ENCODE results near the gene BAG5. TPM values are rescaled to one million over a fixed set of nuclear protein-coding genes. Genes with fewer than 3 reads are reported as not detected.

BAG5 gene
- total RNA-seq, 1 experiment from 2014 or later = 27.0 TPM

DNA sequence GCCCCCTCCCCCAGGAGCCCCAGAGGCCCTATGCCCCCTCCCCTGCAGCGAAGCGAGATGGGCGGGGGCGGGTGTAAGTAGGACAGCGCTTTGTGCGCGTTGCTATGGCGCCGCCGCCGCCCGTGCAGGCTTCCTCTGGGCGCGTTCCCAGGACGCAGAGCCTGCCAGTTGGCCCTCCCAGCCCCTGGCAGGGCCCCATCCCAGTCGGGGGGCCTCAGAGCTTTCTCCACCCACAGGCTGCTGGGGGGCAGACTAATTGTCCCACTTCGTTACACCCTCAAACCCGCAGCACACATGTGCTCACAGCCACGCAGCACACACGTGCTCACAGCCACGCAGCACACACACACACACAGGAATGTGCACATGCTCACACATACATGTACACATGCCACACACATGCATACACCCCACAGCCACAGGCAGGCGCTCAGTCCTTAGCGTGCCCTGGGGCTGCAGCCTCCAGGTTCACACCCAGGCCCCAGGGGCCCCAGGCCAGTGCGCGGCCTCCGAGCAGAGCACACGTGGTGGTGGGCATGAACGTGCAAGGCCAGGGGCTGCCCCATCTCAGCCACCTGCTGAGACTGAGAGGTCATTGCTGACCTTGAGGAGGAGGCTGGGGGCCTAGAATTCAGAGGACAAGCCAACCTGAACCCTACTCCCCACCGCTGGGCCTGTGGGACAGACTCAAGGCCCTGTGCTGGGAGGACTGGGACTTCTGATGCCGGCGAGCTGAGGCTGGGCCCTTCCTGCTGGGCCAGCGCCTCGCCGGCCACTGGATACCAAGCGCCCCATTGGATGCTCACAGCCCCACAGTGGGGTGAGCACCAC lies 17.9 kb downstream of the BAG5 start:
- no TSS peak for BruUV-seq (replicated peaks)
- POLR2A ChIA-PET = interaction anchor here (2.6 kb wide), 1 partner anchor 23 kb away, joined by 12 read pairs; no protein-coding TSS in a partner anchor
- RAD21 ChIA-PET (ENCODE audit: low non-redundant PET in 1 of 2, low total read pairs in 2 of 2, uncharacterized antibody in 2 of 2, unreplicated experiment in 2 of 2) = no interaction called here

GRCh38 chr14:103543721-103544387 lies 18.6 kb downstream of the BAG5 start:
- Histone ChIP-seq H3K27ac (ENCODE audit: low read depth, low read length) (no peak overlapping the region), H3K36me3 (ENCODE audit: control insufficient read depth in 1 of 2, insufficient read depth in 2 of 2, low read length in 2 of 2) (no peaks in the 10 kb centered on the region), H3K9ac (ENCODE audit: low read length) (no peak overlapping the region), H3K9me3 (ENCODE audit: control insufficient read depth in 1 of 2, insufficient read depth in 1 of 2, low read depth in 1 of 2, low read length in 2 of 2) (no peaks in the 10 kb centered on the region), H4K20me1 (ENCODE audit: insufficient read depth) (no peaks in the 10 kb centered on the region), H3K27me3 (ENCODE audit: insufficient read depth, low read length) (no peaks in the 10 kb centered on the region), H3K4me1 (ENCODE audit: control insufficient read depth in 1 of 2, insufficient read depth in 2 of 2, low read length in 2 of 2) (peaks cover 34 to 47% of the 10 kb centered on the region in 2 experiments), H3K4me3 (replicated peaks in 1 of 2; ENCODE audit: low read depth in 1 of 2, low read length in 2 of 2) (no peak overlapping the region), H3K9me2 (ENCODE audit: insufficient read depth) (no peaks in the 10 kb centered on the region), H3K4me2 (ENCODE audit: low read length) (no peak overlapping the region), H3K79me2 (ENCODE audit: insufficient read depth, low read length) (no peaks in the 10 kb centered on the region), H2AFZ (ENCODE audit: low read depth, low read length, poor library complexity, severe bottlenecking) (no peak overlapping the region)
- DNase-seq (ENCODE audit: low read depth, low spot score) (no peak), ATAC-seq (no peak)
- ChIA-PET CTCF (no interaction called here), POLR2A (no interaction called here), RAD21 (ENCODE audit: low non-redundant PET in 1 of 2, low total read pairs in 2 of 2, uncharacterized antibody in 2 of 2, unreplicated experiment in 2 of 2) (no interaction called here)
- intact Hi-C loops (cut with micrococcal nuclease) = no loop called here
- TF ChIP-seq SIN3A (IDR thresholded peaks at IDR 0.05; ENCODE audit: low read depth) (no peak), TCF7L2 (IDR thresholded peaks at IDR 0.05; ENCODE audit: borderline replicate concordance, extremely low read depth, insufficient read depth, insufficient read length) (no peak), CBX3 (IDR thresholded peaks at IDR 0.05; ENCODE audit: low read depth) (no peak), EGR1 (IDR thresholded peaks at IDR 0.05; ENCODE audit: low read depth) (no peak), YY1 (IDR thresholded peaks at IDR 0.05; ENCODE audit: extremely low read depth, insufficient replicate concordance, low read depth, low read length) (no peak)
- no TSS peak for BruUV-seq (replicated peaks)

More for the DNA sequence above, 17.9 kb downstream of the BAG5 start:
- TF ChIP-seq CEBPB (IDR thresholded peaks at IDR 0.05; ENCODE audit: low read depth) (no peak), FOSL1 (IDR thresholded peaks at IDR 0.05; ENCODE audit: low read depth) (no peak), EGR1 (IDR thresholded peaks at IDR 0.05; ENCODE audit: low read depth) (no peak), JUND (IDR thresholded peaks at IDR 0.05) (no peak), SP1 (IDR thresholded peaks at IDR 0.05; ENCODE audit: low read depth) (no peak), ATF3 (IDR thresholded peaks at IDR 0.05) (no peak), CBX3 (IDR thresholded peaks at IDR 0.05; ENCODE audit: low read depth) (no peak), TCF7L2 (IDR thresholded peaks at IDR 0.05; ENCODE audit: borderline replicate concordance, extremely low read depth, insufficient read depth, insufficient read length) (no peak)
- Histone ChIP-seq H3K4me2 (ENCODE audit: low read length) (no peak overlapping the region), H3K9ac (ENCODE audit: low read length) (no peak overlapping the region), H3K27me3 (ENCODE audit: insufficient read depth, low read length) (no peaks in the 10 kb centered on the region), H2AFZ (ENCODE audit: low read depth, low read length, poor library complexity, severe bottlenecking) (no peak overlapping the region), H3K79me2 (ENCODE audit: insufficient read depth, low read length) (no peaks in the 10 kb centered on the region), H3K4me1 (ENCODE audit: control insufficient read depth in 1 of 2, insufficient read depth in 2 of 2, low read length in 2 of 2) (peaks cover 31 to 40% of the 10 kb centered on the region in 2 experiments), H3K36me3 (ENCODE audit: control insufficient read depth in 1 of 2, insufficient read depth in 2 of 2, low read length in 2 of 2) (no peaks in the 10 kb centered on the region), H3K4me3 (replicated peaks in 1 of 2; ENCODE audit: low read depth in 1 of 2, low read length in 2 of 2) (no peak overlapping the region), H3K27ac (ENCODE audit: low read depth, low read length) (no peak overlapping the region), H3K9me3 (ENCODE audit: control insufficient read depth in 1 of 2, insufficient read depth in 1 of 2, low read depth in 1 of 2, low read length in 2 of 2) (no peaks in the 10 kb centered on the region), H3K9me2 (ENCODE audit: insufficient read depth) (no peaks in the 10 kb centered on the region), H4K20me1 (ENCODE audit: insufficient read depth) (no peaks in the 10 kb centered on the region)
- CTCF ChIA-PET = interaction anchor here (1.2 kb wide), 1 partner anchor 24 kb away, joined by 5 read pairs; no protein-coding TSS in a partner anchor
- ATAC-seq = no peak
- no peak for DNase-seq (ENCODE audit: low read depth, low spot score)
- intact Hi-C loops (cut with micrococcal nuclease) = no loop called here
